H1 (cell line): ENCODE measurements around the gene SLC25A6.

Source experiments
- CREB1 ChIP-seq: IDR thresholded peaks from 2 replicates; pipeline ENCODE4 v1.6.1; 2012; ENCODE audit warnings: inconsistent platforms
- CTCF ChIP-seq, 3 experiments: IDR thresholded peaks; 1 replicate in 2 of 3; 2 replicates in 1 of 3; pipeline versions ENCODE4 v1.5.1 to v1.6.1; 2011; ENCODE audit warnings: low read length in 3 of 3, mild to moderate bottlenecking in 3 of 3, inconsistent platforms in 2 of 3, low read depth in 1 of 3, moderate library complexity in 1 of 3; ENCODE audit not compliant: insufficient read depth in 1 of 3; ENCODE audit errors: control extremely low read depth in 1 of 3
- EP300 ChIP-seq, 2 experiments: IDR thresholded peaks; 1 replicate in 1 of 2; 2 replicates in 1 of 2; pipeline ENCODE4 v1.6.1; 2011 to 2012; ENCODE audit warnings: low read depth in 2 of 2, low read length in 2 of 2, mild to moderate bottlenecking in 2 of 2, borderline replicate concordance in 1 of 2, inconsistent platforms in 1 of 2, moderate library complexity in 1 of 2
- EZH2 ChIP-seq: fragments of 200-600 bp; sonication (generic); IDR thresholded peaks from 2 replicates; pipeline ENCODE4 v1.7.1; 2012; ENCODE audit warnings: low read depth, mild to moderate bottlenecking, moderate library complexity, low read length, inconsistent platforms; ENCODE audit not compliant: severe bottlenecking
- HDAC6 ChIP-seq: IDR thresholded peaks from one replicate; pipeline ENCODE4 v1.7.1; 2012; ENCODE audit warnings: low read depth, mild to moderate bottlenecking, inconsistent platforms, low read length, moderate library complexity
- JUND ChIP-seq: IDR thresholded peaks from 2 replicates; pipeline ENCODE4 v1.6.1; 2011; ENCODE audit warnings: mild to moderate bottlenecking, improper control_type of control experiment, low read length
- KDM1A ChIP-seq: fragments of 200-600, 300-600 bp; sonication (generic); IDR thresholded peaks from 2 replicates; pipeline ENCODE4 v1.7.1; 2016; ENCODE audit warnings: mild to moderate bottlenecking, low read length, borderline replicate concordance
- POLR2A ChIP-seq, 2 experiments: IDR thresholded peaks; 1 replicate in 1 of 2; 2 replicates in 1 of 2; pipeline ENCODE4 v1.6.1; 2011; ENCODE audit warnings: low read depth in 2 of 2, low read length in 2 of 2, mild to moderate bottlenecking in 2 of 2; ENCODE audit errors: control extremely low read depth in 1 of 2
- TEAD4 ChIP-seq: IDR thresholded peaks from 2 replicates; pipeline ENCODE4 v1.6.1; 2012; ENCODE audit warnings: low read depth, low read length, inconsistent platforms, mixed read lengths

GRCh38 chrX:1393871-1394615 lies 2.1 kb upstream of the SLC25A6 start:
- TF ChIP-seq EZH2, result no peak
- no peak for TF ChIP-seq EP300 (IDR thresholded peaks at IDR 0.05; ENCODE audit: borderline replicate concordance in 1 of 2, low read depth in 2 of 2, low read length in 2 of 2)
- TF ChIP-seq POLR2A (IDR thresholded peaks at IDR 0.05; ENCODE audit: control extremely low read depth in 1 of 2, low read depth in 2 of 2, low read length in 2 of 2), result no peak
- TF ChIP-seq HDAC6, result no peak
- TF ChIP-seq KDM1A, result no peak
- no peak for TF ChIP-seq TEAD4
- TF ChIP-seq CREB1, result no peak
- TF ChIP-seq CTCF (IDR thresholded peaks at IDR 0.05; ENCODE audit: control extremely low read depth in 1 of 3, insufficient read depth in 1 of 3, low read depth in 1 of 3, low read length in 3 of 3), result no peak
- TF ChIP-seq JUND, result no peak
